ENCODE data around the gene IFI27L2.

- TF ChIP-seq CTCF (conservative IDR thresholded peaks at IDR 0.05) (no peak), ZFX (IDR thresholded peaks at IDR 0.05) (no peak)
Observed at GRCh38 chr14:94157197-94157596, 27.8 kb upstream of the IFI27L2 start.
